ENCODE data around the gene RAPGEF1. TPM values are rescaled to one million over a fixed set of nuclear protein-coding genes. Genes with fewer than 3 reads are reported as not detected.

RAPGEF1 gene
- total and polyA plus RNA-seq, 2 of the 13 experiments (the other 11 are each of a cell fraction or from before 2014, with no cell fraction given), result 21.2 to 38.9 TPM

DNA sequence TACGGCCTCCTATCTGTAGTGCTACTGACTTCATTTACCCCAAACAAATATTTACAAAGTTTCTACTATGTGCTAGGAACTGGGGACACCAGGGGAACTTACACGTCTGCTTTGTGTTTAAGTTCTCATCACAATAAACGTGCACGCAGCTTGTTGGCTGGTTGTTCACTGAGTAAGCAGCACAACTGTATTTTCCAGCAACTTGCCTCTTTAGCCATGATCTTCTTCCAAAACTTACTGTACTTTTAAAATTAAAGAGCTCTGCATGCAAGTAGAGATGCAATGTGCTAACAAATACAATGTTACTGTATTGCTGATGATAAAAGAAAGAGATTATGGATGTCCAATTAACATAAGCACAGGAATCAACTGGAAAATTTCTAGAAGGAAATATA is 62.8 kb downstream of the RAPGEF1 start:
- DNase-seq (ENCODE audit: low spot score) (no peak), ATAC-seq (no peak), FAIRE-seq (no peak)
- Histone ChIP-seq H3K4me1 (ENCODE audit: insufficient read depth, low read length) (peaks cover 56% of the 10 kb centered on the region), H3K27me3 (ENCODE audit: control insufficient read depth in 1 of 2, insufficient read depth in 2 of 2, low read length in 2 of 2) (no peaks in the 10 kb centered on the region), H3K9ac (ENCODE audit: insufficient read depth, low read depth, low read length) (no peak overlapping the region), H3K4me2 (ENCODE audit: low read depth, low read length) (no peak overlapping the region), H3K36me3 (replicated peaks in 1 of 2; ENCODE audit: control insufficient read depth in 1 of 2, insufficient read depth in 2 of 2, low read length in 2 of 2) (no peaks in the 10 kb centered on the region), H3K4me3 (replicated peaks in 1 of 3; ENCODE audit: insufficient read depth in 1 of 3, low read depth in 2 of 3, low read length in 3 of 3) (no peak overlapping the region), H4K20me1 (ENCODE audit: insufficient read depth, low read length) (no peaks in the 10 kb centered on the region; the same call in 1 of the 2 replicates), H3K27ac (ENCODE audit: extremely low read length, insufficient read depth, low read length) (no peak overlapping the region), H2AFZ (ENCODE audit: low read length) (no peak overlapping the region), H3K79me2 (ENCODE audit: insufficient read depth, low read length) (peaks cover 25% of the 10 kb centered on the region), H3K9me3 (ENCODE audit: low read length) (no peaks in the 10 kb centered on the region)
- TF ChIP-seq, protein P1, sequence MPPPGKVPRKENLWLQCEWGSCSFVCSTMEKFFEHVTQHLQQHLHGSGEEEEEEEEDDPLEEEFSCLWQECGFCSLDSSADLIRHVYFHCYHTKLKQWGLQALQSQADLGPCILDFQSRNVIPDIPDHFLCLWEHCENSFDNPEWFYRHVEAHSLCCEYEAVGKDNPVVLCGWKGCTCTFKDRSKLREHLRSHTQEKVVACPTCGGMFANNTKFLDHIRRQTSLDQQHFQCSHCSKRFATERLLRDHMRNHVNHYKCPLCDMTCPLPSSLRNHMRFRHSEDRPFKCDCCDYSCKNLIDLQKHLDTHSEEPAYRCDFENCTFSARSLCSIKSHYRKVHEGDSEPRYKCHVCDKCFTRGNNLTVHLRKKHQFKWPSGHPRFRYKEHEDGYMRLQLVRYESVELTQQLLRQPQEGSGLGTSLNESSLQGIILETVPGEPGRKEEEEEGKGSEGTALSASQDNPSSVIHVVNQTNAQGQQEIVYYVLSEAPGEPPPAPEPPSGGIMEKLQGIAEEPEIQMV (CRISPR knock-in tag; IDR thresholded peaks at IDR 0.05; ENCODE audit: low read depth), result no peak
- no peak for TF ChIP-seq PLRG1 (conservative IDR thresholded peaks at IDR 0.05)
- TF ChIP-seq, protein P2, sequence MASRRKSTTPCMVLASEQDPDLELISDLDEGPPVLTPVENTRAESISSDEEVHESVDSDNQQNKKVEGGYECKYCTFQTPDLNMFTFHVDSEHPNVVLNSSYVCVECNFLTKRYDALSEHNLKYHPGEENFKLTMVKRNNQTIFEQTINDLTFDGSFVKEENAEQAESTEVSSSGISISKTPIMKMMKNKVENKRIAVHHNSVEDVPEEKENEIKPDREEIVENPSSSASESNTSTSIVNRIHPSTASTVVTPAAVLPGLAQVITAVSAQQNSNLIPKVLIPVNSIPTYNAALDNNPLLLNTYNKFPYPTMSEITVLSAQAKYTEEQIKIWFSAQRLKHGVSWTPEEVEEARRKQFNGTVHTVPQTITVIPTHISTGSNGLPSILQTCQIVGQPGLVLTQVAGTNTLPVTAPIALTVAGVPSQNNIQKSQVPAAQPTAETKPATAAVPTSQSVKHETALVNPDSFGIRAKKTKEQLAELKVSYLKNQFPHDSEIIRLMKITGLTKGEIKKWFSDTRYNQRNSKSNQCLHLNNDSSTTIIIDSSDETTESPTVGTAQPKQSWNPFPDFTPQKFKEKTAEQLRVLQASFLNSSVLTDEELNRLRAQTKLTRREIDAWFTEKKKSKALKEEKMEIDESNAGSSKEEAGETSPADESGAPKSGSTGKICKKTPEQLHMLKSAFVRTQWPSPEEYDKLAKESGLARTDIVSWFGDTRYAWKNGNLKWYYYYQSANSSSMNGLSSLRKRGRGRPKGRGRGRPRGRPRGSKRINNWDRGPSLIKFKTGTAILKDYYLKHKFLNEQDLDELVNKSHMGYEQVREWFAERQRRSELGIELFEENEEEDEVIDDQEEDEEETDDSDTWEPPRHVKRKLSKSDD (CRISPR knock-in tag; IDR thresholded peaks at IDR 0.05; ENCODE audit: low read depth), result no peak
- TF ChIP-seq SIN3A (IDR thresholded peaks at IDR 0.05; ENCODE audit: borderline replicate concordance, low read depth, low read length), result no peak
- no peak for TF ChIP-seq ZBTB8A (CRISPR knock-in tag; IDR thresholded peaks at IDR 0.05; ENCODE audit: borderline replicate concordance, low read depth)
- TF ChIP-seq GFI1 (CRISPR knock-in tag; IDR thresholded peaks at IDR 0.05; ENCODE audit: borderline replicate concordance), result no peak
- TF ChIP-seq DR1 (CRISPR knock-in tag; IDR thresholded peaks at IDR 0.05), result no peak
- no peak for TF ChIP-seq ZNF292 (CRISPR knock-in tag; IDR thresholded peaks at IDR 0.05; ENCODE audit: borderline replicate concordance, low read depth)
- TF ChIP-seq CHD4 (IDR thresholded peaks at IDR 0.05; ENCODE audit: borderline replicate concordance, low read length), result no peak
- no peak for TF ChIP-seq KLF15 (CRISPR knock-in tag; IDR thresholded peaks at IDR 0.05; ENCODE audit: borderline replicate concordance)
- no peak for TF ChIP-seq ZNF205 (CRISPR knock-in tag; IDR thresholded peaks at IDR 0.05)
- TF ChIP-seq AGO1 (IDR thresholded peaks at IDR 0.05; ENCODE audit: low read depth, low read length, poor library complexity, severe bottlenecking), result no peak
- TF ChIP-seq DNMT3B (CRISPR knock-in tag; conservative IDR thresholded peaks at IDR 0.05), result no peak
- no peak for TF ChIP-seq ZEB1 (IDR thresholded peaks at IDR 0.05; ENCODE audit: insufficient replicate concordance, low read depth)
- no peak for TF ChIP-seq KLF16 (CRISPR knock-in tag; IDR thresholded peaks at IDR 0.05)
- intact Hi-C loops (cut with micrococcal nuclease; ENCODE audit: unreplicated experiment), result no loop called here
- in situ Hi-C loops (cut with HindIII; ENCODE audit: extremely low pct_ligation_motif_present, low pct_unique_long_range_greater_than_20kb), result no loop called here
- CTCF ChIA-PET (ENCODE audit: low intra/inter-chr PET ratio, low total read pairs), result interaction anchor here (2.0 kb wide), 1 partner anchor 63 kb away, joined by 12 read pairs; the partner anchor contains the start of gene RAPGEF1
- no TSS peak for BruUV-seq (replicated peaks)
- POLR2A ChIA-PET, result interaction anchor here (0.9 to 3.4 kb wide), 2 partner anchors 59 to 70 kb away, joined by 3 to 12 read pairs; no protein-coding TSS in a partner anchor
- 84% methylated on average over 4 of the region's 4 CpGs for WGBS (ENCODE audit: low lambda C conversion rate)
